Hepatocyte (in vitro differentiated cells): ENCODE measurements around the gene ATP1B1. TPM values are rescaled to one million over a fixed set of nuclear protein-coding genes. Genes with fewer than 3 reads are reported as not detected.

Experiments used
- DNase-seq: peaks from one replicate; pipeline ENCODE4 v3.0.0-alpha.2; 2016; ENCODE audit warnings: low spot score
- H2AFZ ChIP-seq: fragments of 200-600 bp; sonication (generic); 2 replicates; pipeline ENCODE4 v1.6.0; 2016; ENCODE audit warnings: antibody characterized with exemption, mild to moderate bottlenecking
- H3K27ac ChIP-seq: fragments of 200-600 bp; sonication (generic); 2 replicates; pipeline ENCODE4 v1.5.1; 2016; ENCODE audit warnings: mild to moderate bottlenecking
- H3K27me3 ChIP-seq: fragments of 200-600 bp; sonication (generic); 2 replicates; pipeline ENCODE4 v1.6.1; 2016
- H3K36me3 ChIP-seq: fragments of 200-600 bp; sonication (generic); replicated peaks from 2 replicates; pipeline ENCODE4 v1.5.1; 2016; ENCODE audit warnings: low read depth; ENCODE audit not compliant: insufficient read depth
- H3K4me1 ChIP-seq: fragments of 200-600 bp; sonication (generic); 2 replicates; pipeline ENCODE4 v1.5.1; 2016; ENCODE audit warnings: mild to moderate bottlenecking, moderate library complexity; ENCODE audit not compliant: insufficient read depth
- H3K4me2 ChIP-seq: fragments of 200-600 bp; sonication (generic); 2 replicates; pipeline ENCODE4 v1.6.0; 2016
- H3K4me3 ChIP-seq: fragments of 200-600 bp; sonication (generic); 2 replicates; pipeline ENCODE4 v1.5.1; 2016; ENCODE audit warnings: mild to moderate bottlenecking
- H3K79me2 ChIP-seq: fragments of 200-600 bp; sonication (generic); 2 replicates; pipeline ENCODE4 v1.6.0; 2017; ENCODE audit warnings: mild to moderate bottlenecking
- H3K9me2 ChIP-seq: fragments of 200-600 bp; sonication (generic); replicated peaks from 2 replicates; pipeline ENCODE4 v1.6.0; 2017; ENCODE audit warnings: mild to moderate bottlenecking; ENCODE audit not compliant: insufficient read depth
- H3K9me3 ChIP-seq: fragments of 200-600 bp; sonication (generic); 2 replicates; pipeline ENCODE4 v1.5.1; 2016; ENCODE audit warnings: low read depth, mild to moderate bottlenecking
- H4K20me1 ChIP-seq: fragments of 200-600 bp; sonication (generic); 2 replicates; pipeline ENCODE4 v1.6.0; 2016; ENCODE audit warnings: mild to moderate bottlenecking; ENCODE audit not compliant: insufficient read depth, poor library complexity, severe bottlenecking
- CTCF ChIP-seq: fragments of 200-600 bp; sonication (generic); IDR thresholded peaks from 2 replicates; pipeline ENCODE4 v1.5.1; 2016; ENCODE audit warnings: antibody characterized with exemption, mild to moderate bottlenecking; ENCODE audit not compliant: poor library complexity
- EZH2 ChIP-seq: fragments of 200-600 bp; sonication (generic); IDR thresholded peaks from 2 replicates; pipeline ENCODE4 v1.6.1; 2016; ENCODE audit warnings: antibody characterized with exemption, mild to moderate bottlenecking, borderline replicate concordance
- EZH2phosphoT487 ChIP-seq: fragments of 200-600 bp; sonication (generic); IDR thresholded peaks from one replicate; pipeline ENCODE4 v1.6.1; 2018; ENCODE audit warnings: antibody characterized with exemption, mild to moderate bottlenecking, low read depth, moderate library complexity; ENCODE audit not compliant: unreplicated experiment, severe bottlenecking
- WGBS: methylation state at CpG from one replicate; pipeline ENCODE4 v1.1.6; 2016; ENCODE audit warnings: low lambda C conversion rate; ENCODE audit errors: missing lambda C conversion rate; 5-methylcytosine and 5-hydroxymethylcytosine counted together
- polyA plus RNA-seq: library from polyadenylated mRNA; unstranded; fragments of >200 nt; fragmentation: Nextera tagmentation; extraction: Ambion mirVana; gene quantifications from 2 replicates; pipeline ENCODE4 v1.2.1, GENCODE V29; 2016
- total RNA-seq: library from RNA; depleted of rRNA; stranded (reverse); fragments of >200 nt; gene quantifications from 2 replicates; pipeline ENCODE4 v1.2.3, GENCODE V29; 2014

ATP1B1 gene
- total and polyA plus RNA-seq, 2 experiments from 2014 or later: 123 to 379 TPM

DNA sequence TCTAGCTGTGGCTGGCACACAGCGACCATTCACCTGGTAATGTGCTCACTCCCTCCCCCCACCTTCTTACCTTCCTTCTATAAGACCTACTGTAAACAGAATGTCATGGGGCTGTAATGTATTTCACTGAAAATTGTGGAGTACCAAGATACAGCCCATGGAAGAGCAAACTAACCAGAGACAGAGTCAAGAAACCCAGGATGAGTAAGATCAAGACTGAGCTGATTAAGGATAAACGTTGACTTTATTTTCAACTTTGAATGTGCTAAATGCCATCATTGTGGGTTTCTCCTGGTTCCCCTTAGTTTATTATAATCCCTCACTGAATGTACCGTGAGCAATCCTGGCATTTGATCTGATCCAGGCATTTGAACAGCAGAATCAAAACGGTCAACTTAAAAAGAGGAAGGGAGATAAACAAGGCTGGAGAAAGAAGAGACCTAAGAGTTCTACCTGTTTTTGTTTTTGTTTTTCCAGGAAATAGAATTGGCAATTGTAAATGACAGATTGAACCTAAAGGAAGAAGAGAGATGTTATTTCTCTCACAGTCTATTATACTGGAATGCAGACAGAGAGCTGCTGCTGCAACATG is 16.1 kb upstream of the ATP1B1 start:
- WGBS: 48% methylated on average over 4 of the region's 4 CpGs
- Histone ChIP-seq H3K79me2 (no peaks in the 10 kb centered on the region), H3K9me3 (no peaks in the 10 kb centered on the region), H3K36me3 (no peaks in the 10 kb centered on the region), H4K20me1 (no peaks in the 10 kb centered on the region), H2AFZ (peak overlapping the region; percentile 43), H3K4me2 (no peak overlapping the region), H3K27me3 (no peaks in the 10 kb centered on the region), H3K4me3 (no peak overlapping the region), H3K4me1 (peaks cover 6% of the 10 kb centered on the region), H3K27ac (no peak overlapping the region), H3K9me2 (no peaks in the 10 kb centered on the region)
- DNase-seq: no peak
- TF ChIP-seq CTCF: no peak
- TF ChIP-seq EZH2phosphoT487: no peak
- TF ChIP-seq EZH2: no peak

GRCh38 chr1:169090900-169091311 is 15.6 kb upstream of the ATP1B1 start:
- no peaks in the 10 kb centered on the region for H3K9me2 ChIP-seq
- no peak for TF ChIP-seq EZH2
- TF ChIP-seq CTCF: no peak
- no peak for TF ChIP-seq EZH2phosphoT487
- no peaks in the 10 kb centered on the region for H4K20me1 ChIP-seq
- H2AFZ ChIP-seq: peak overlapping the region; percentile 7
- no peak overlapping the region for H3K4me3 ChIP-seq
- 64% methylated on average over 4 of the region's 4 CpGs for WGBS
- DNase-seq: no peak
- H3K27ac ChIP-seq: no peak overlapping the region
- peaks cover 6% of the 10 kb centered on the region for H3K4me1 ChIP-seq
- H3K4me2 ChIP-seq: no peak overlapping the region
- no peaks in the 10 kb centered on the region for H3K27me3 ChIP-seq
- H3K36me3 ChIP-seq: no peaks in the 10 kb centered on the region
- no peaks in the 10 kb centered on the region for H3K9me3 ChIP-seq
- H3K79me2 ChIP-seq: no peaks in the 10 kb centered on the region

GRCh38 chr1:169091480-169091941 is 15.0 kb upstream of the ATP1B1 start:
- Histone ChIP-seq H2AFZ (peak overlapping the region; percentile 7), H4K20me1 (no peaks in the 10 kb centered on the region), H3K4me3 (no peak overlapping the region), H3K9me2 (no peaks in the 10 kb centered on the region), H3K79me2 (no peaks in the 10 kb centered on the region), H3K36me3 (no peaks in the 10 kb centered on the region), H3K4me2 (no peak overlapping the region), H3K27me3 (no peaks in the 10 kb centered on the region), H3K9me3 (no peaks in the 10 kb centered on the region), H3K4me1 (peaks cover 6% of the 10 kb centered on the region), H3K27ac (no peak overlapping the region)
- 83% methylated on average over 4 of the region's 4 CpGs for WGBS
- DNase-seq: no peak
- no peak for TF ChIP-seq EZH2
- TF ChIP-seq CTCF: no peak
- no peak for TF ChIP-seq EZH2phosphoT487
